ENCODE data around the gene AFF3. TPM values are rescaled to one million over a fixed set of nuclear protein-coding genes. Genes with fewer than 3 reads are reported as not detected.

AFF3 gene
- total and polyA plus RNA-seq, 2 donors (not counting 3 experiments of a cell fraction or from before 2014, with no cell fraction given) = 0.06 to 0.07 TPM

- H2AFZ ChIP-seq (ENCODE audit: low read depth, low read length) = no peak overlapping the region
- no peaks in the 10 kb centered on the region for H3K79me2 ChIP-seq (ENCODE audit: control insufficient read depth, insufficient read depth, low read length)
- no peak overlapping the region for H3K4me3 ChIP-seq (replicated peaks in 1 of 3; ENCODE audit: insufficient read depth in 1 of 3, low read depth in 1 of 3, low read length in 3 of 3)
- CTCF ChIA-PET = no interaction called here
- H3K4me1 ChIP-seq (ENCODE audit: control insufficient read depth, extremely low read depth, insufficient read depth, low read length) = no peaks in the 10 kb centered on the region
- FAIRE-seq (no peak), DNase-seq (ENCODE audit: low read depth, low spot score) (no peak)
- H4K20me1 ChIP-seq (replicated peaks; ENCODE audit: control insufficient read depth, extremely low read depth, insufficient read depth, low read length) = no peaks in the 10 kb centered on the region
- POLR2A ChIA-PET = no interaction called here
- H3K4me2 ChIP-seq (ENCODE audit: insufficient read depth, low read length) = no peak overlapping the region
- no peak overlapping the region for H3K27ac ChIP-seq (ENCODE audit: insufficient read depth, low read depth, low read length)
- dilution Hi-C loops (cut with MboI; ENCODE audit: extremely low pct_ligation_motif_present, low sequenced_read_pairs) = no loop called here
- no peak overlapping the region for H3K9ac ChIP-seq (replicated peaks; ENCODE audit: extremely low read depth, insufficient read depth, low read length)
- TF ChIP-seq JUN (IDR thresholded peaks at IDR 0.05; ENCODE audit: borderline replicate concordance, insufficient read depth, insufficient read length, low read depth) (no peak), POLR2A (IDR thresholded peaks at IDR 0.05; ENCODE audit: low read depth, low read length) (no peak), POLR2AphosphoS5 (IDR thresholded peaks at IDR 0.05; ENCODE audit: insufficient read depth, low read depth, low read length) (no peak), MYC (IDR thresholded peaks at IDR 0.05; ENCODE audit: low read depth, low read length) (no peak), GATA2 (IDR thresholded peaks at IDR 0.05; ENCODE audit: insufficient read depth, insufficient read length, low read depth, low read length) (no peak), EZH2 (IDR thresholded peaks at IDR 0.05; ENCODE audit: borderline replicate concordance, low read depth, low read length, severe bottlenecking) (no peak)
- TF ChIP-seq, protein P1, sequence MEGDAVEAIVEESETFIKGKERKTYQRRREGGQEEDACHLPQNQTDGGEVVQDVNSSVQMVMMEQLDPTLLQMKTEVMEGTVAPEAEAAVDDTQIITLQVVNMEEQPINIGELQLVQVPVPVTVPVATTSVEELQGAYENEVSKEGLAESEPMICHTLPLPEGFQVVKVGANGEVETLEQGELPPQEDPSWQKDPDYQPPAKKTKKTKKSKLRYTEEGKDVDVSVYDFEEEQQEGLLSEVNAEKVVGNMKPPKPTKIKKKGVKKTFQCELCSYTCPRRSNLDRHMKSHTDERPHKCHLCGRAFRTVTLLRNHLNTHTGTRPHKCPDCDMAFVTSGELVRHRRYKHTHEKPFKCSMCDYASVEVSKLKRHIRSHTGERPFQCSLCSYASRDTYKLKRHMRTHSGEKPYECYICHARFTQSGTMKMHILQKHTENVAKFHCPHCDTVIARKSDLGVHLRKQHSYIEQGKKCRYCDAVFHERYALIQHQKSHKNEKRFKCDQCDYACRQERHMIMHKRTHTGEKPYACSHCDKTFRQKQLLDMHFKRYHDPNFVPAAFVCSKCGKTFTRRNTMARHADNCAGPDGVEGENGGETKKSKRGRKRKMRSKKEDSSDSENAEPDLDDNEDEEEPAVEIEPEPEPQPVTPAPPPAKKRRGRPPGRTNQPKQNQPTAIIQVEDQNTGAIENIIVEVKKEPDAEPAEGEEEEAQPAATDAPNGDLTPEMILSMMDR (IDR thresholded peaks at IDR 0.05; ENCODE audit: extremely low read depth in 1 of 2, insufficient read depth in 1 of 2, low read depth in 1 of 2, low read length in 2 of 2) = no peak
- H3K36me3 ChIP-seq (ENCODE audit: control insufficient read depth in 2 of 2, extremely low read depth in 1 of 2, insufficient read depth in 2 of 2, low read length in 2 of 2) = no peaks in the 10 kb centered on the region
- no TSS peak for BruUV-seq (replicated peaks)
- no peaks in the 10 kb centered on the region for H3K9me1 ChIP-seq (replicated peaks; ENCODE audit: control insufficient read depth, extremely low read depth, insufficient read depth, low read length)
- intact Hi-C loops (cut with micrococcal nuclease) = no loop called here
- H3K27me3 ChIP-seq (ENCODE audit: control insufficient read depth in 2 of 2, insufficient read depth in 2 of 2, low read length in 2 of 2) = peaks cover 2 to 3% of the 10 kb centered on the region in 2 experiments
- H3K9me3 ChIP-seq (replicated peaks; ENCODE audit: control insufficient read depth, insufficient read depth, low read length) = no peaks in the 10 kb centered on the region
Measured at GRCh38 chr2:99827296-99827999, 314.9 kb downstream of the AFF3 start.
